Endodermal cell (in vitro differentiated cells): ENCODE measurements around the gene RNF17. TPM values are rescaled to one million over a fixed set of nuclear protein-coding genes. Genes with fewer than 3 reads are reported as not detected.
"Not testable (repeated sequence)": the region's sequence is repeated elsewhere in the genome, so short reads cannot be mapped to it uniquely, and the experiment has no call there.

Experiments used
- DNase-seq: peaks from one replicate; pipeline ENCODE4 v3.0.0-alpha.2; 2017
- H3K27ac ChIP-seq: 2 replicates; pipeline ENCODE4 v1.5.1; 2013; ENCODE audit warnings: mild to moderate bottlenecking, low read depth, low read length, moderate library complexity
- H3K27me3 ChIP-seq: 2 replicates; pipeline ENCODE4 v1.6.1; 2013; ENCODE audit warnings: mild to moderate bottlenecking, low read length, moderate library complexity; ENCODE audit not compliant: insufficient read depth, control insufficient read depth, poor library complexity, severe bottlenecking
- H3K36me3 ChIP-seq: 2 replicates; pipeline ENCODE4 v1.7.0; 2013; ENCODE audit warnings: mild to moderate bottlenecking, low read length, moderate library complexity; ENCODE audit not compliant: control insufficient read depth, insufficient read depth
- H3K4me1 ChIP-seq: one replicate; pipeline ENCODE4 v1.7.0; 2013; ENCODE audit warnings: low read length; ENCODE audit not compliant: control insufficient read depth, insufficient read depth
- H3K4me3 ChIP-seq: 2 replicates; pipeline ENCODE4 v1.5.1; 2013; ENCODE audit warnings: mild to moderate bottlenecking, low read length, moderate library complexity
- H3K9ac ChIP-seq: 2 replicates; pipeline ENCODE4 v1.6.1; 2013; ENCODE audit warnings: mild to moderate bottlenecking, low read length, moderate library complexity; ENCODE audit not compliant: poor library complexity, severe bottlenecking; ENCODE audit errors: extremely low read depth
- H3K9me3 ChIP-seq: 2 replicates; pipeline ENCODE4 v1.6.1; 2013; ENCODE audit warnings: mild to moderate bottlenecking, low read length, moderate library complexity; ENCODE audit not compliant: control insufficient read depth
- H3K27ac Mint-ChIP-seq: 2 replicates; pipeline ENCODE4 v1.8.0; 2020; ENCODE audit warnings: mixed read lengths
- H3K27me3 Mint-ChIP-seq: 2 replicates; pipeline ENCODE4 v1.8.0; 2021; ENCODE audit warnings: mild to moderate bottlenecking, mixed read lengths; ENCODE audit not compliant: insufficient read depth
- H3K36me3 Mint-ChIP-seq: 2 replicates; pipeline ENCODE4 v1.8.0; 2020; ENCODE audit warnings: low read depth, mixed read lengths
- H3K4me1 Mint-ChIP-seq: 2 replicates; pipeline ENCODE4 v1.8.0; 2020; ENCODE audit warnings: mixed read lengths
- H3K4me3 Mint-ChIP-seq: 2 replicates; pipeline ENCODE4 v1.8.0; 2020; ENCODE audit warnings: mild to moderate bottlenecking, moderate library complexity, mixed read lengths
- H3K9me3 Mint-ChIP-seq: 2 replicates; pipeline ENCODE4 v1.8.0; 2020; ENCODE audit warnings: mild to moderate bottlenecking, mixed read lengths
- CTCF ChIP-seq: fragments of 200-600 bp; sonication (generic); conservative IDR thresholded peaks from 2 replicates; pipeline ENCODE4 v1.5.0; 2021; ENCODE audit warnings: antibody characterized with exemption, mild to moderate bottlenecking
- WGBS, 2 experiments: methylation state at CpG; one replicate each; pipeline versions ENCODE4 v1.1.5 to v1.1.7; 2013; ENCODE audit warnings: missing lambda C conversion rate in 2 of 2, mixed read lengths in 1 of 2; ENCODE audit not compliant: insufficient coverage in 1 of 2, insufficient read length in 1 of 2; 5-methylcytosine and 5-hydroxymethylcytosine counted together
- total RNA-seq, 2 donors: library from RNA; stranded (reverse); fragmentation: NEBNext Ultra II Directional in 1 of 2; extraction: Animal tissue kit (Norgen Biotek cat#: 25700) in 1 of 2; gene quantifications; 2 replicates in 1 of 2; 3 replicates in 1 of 2; pipeline ENCODE4 v1.2.1, GENCODE V29; 2021

The RNF17 gene
- total RNA-seq, 2 donors from 2014 or later, result not detected

GRCh38 chr13:24802074-24802473 is 38.1 kb downstream of the RNF17 start:
- 85 to 87% methylated on average over 4 to 9 of the region's 10 CpGs for WGBS, 2 experiments
- TF ChIP-seq CTCF, result no peak
- H3K36me3 ChIP-seq, result no peaks in the 10 kb centered on the region
- H3K27me3 ChIP-seq, result no peaks in the 10 kb centered on the region
- H3K4me1 ChIP-seq, result no peaks in the 10 kb centered on the region
- peaks cover 3% of the 10 kb centered on the region for H3K9me3 Mint-ChIP-seq
- H3K4me1 Mint-ChIP-seq, result no peaks in the 10 kb centered on the region
- no peak overlapping the region for H3K4me3 ChIP-seq
- H3K27ac Mint-ChIP-seq, result no peak overlapping the region
- H3K9ac ChIP-seq, result no peak overlapping the region
- no peak for DNase-seq
- H3K4me3 Mint-ChIP-seq, result no peak overlapping the region
- peaks cover 3% of the 10 kb centered on the region for H3K27me3 Mint-ChIP-seq
- no peaks in the 10 kb centered on the region for H3K9me3 ChIP-seq
- no peak overlapping the region for H3K27ac ChIP-seq
- no peaks in the 10 kb centered on the region for H3K36me3 Mint-ChIP-seq

- peaks cover 2% of the 10 kb centered on the region for H3K27me3 Mint-ChIP-seq
- Histone ChIP-seq H3K27ac (no peak overlapping the region), H3K4me3 (no peak overlapping the region), H3K27me3 (no peaks in the 10 kb centered on the region), H3K9me3 (peaks cover 18% of the 10 kb centered on the region), H3K4me1 (no peaks in the 10 kb centered on the region), H3K36me3 (no peaks in the 10 kb centered on the region), H3K9ac (no peak overlapping the region)
- 96 to 100% methylated on average over 1 to 2 of the region's 2 CpGs for WGBS, 2 experiments
- H3K27ac Mint-ChIP-seq, result no peak overlapping the region
- peaks cover 4% of the 10 kb centered on the region for H3K4me1 Mint-ChIP-seq
- peaks cover 17% of the 10 kb centered on the region for H3K9me3 Mint-ChIP-seq
- no peak overlapping the region for H3K4me3 Mint-ChIP-seq
- TF ChIP-seq CTCF, result no peak
- no peaks in the 10 kb centered on the region for H3K36me3 Mint-ChIP-seq
- DNase-seq, result no peak
Observed at GRCh38 chr13:24821207-24821606, 57.2 kb downstream of the RNF17 start.

GRCh38 chr13:24822640-24823039 is 58.7 kb downstream of the RNF17 start:
- 89 to 95% methylated on average over 2 to 4 of the region's 5 CpGs for WGBS, 2 experiments
- H3K9me3 Mint-ChIP-seq, result peaks cover 17% of the 10 kb centered on the region
- Histone ChIP-seq H3K27me3 (no peaks in the 10 kb centered on the region), H3K4me3 (no peak overlapping the region), H3K9ac (no peak overlapping the region), H3K9me3 (peaks cover 18% of the 10 kb centered on the region), H3K4me1 (no peaks in the 10 kb centered on the region), H3K36me3 (no peaks in the 10 kb centered on the region), H3K27ac (no peak overlapping the region)
- TF ChIP-seq CTCF, result no peak
- H3K27ac Mint-ChIP-seq, result no peak overlapping the region
- DNase-seq, result no peak
- H3K36me3 Mint-ChIP-seq, result no peaks in the 10 kb centered on the region
- no peaks in the 10 kb centered on the region for H3K4me1 Mint-ChIP-seq
- H3K4me3 Mint-ChIP-seq, result no peak overlapping the region
- peaks cover 2% of the 10 kb centered on the region for H3K27me3 Mint-ChIP-seq

- not testable (repeated sequence) for H3K36me3 Mint-ChIP-seq, H3K4me3 ChIP-seq, H3K27me3 ChIP-seq, H3K36me3 ChIP-seq, H3K27me3 Mint-ChIP-seq, H3K4me1 ChIP-seq, H3K27ac Mint-ChIP-seq, H3K4me1 Mint-ChIP-seq, H3K4me3 Mint-ChIP-seq, H3K9ac ChIP-seq, DNase-seq, H3K27ac ChIP-seq
- WGBS, 2 experiments, result 88 to 93% methylated on average over 2 to 5 of the region's 5 CpGs
- peaks cover 18% of the 10 kb centered on the region for H3K9me3 ChIP-seq
- H3K9me3 Mint-ChIP-seq, result peaks cover 17% of the 10 kb centered on the region
Observed at GRCh38 chr13:24823122-24823710, 59.2 kb downstream of the RNF17 start.
